ENCODE data around the gene OR2L8. TPM values are rescaled to one million over a fixed set of nuclear protein-coding genes. Genes with fewer than 3 reads are reported as not detected.

OR2L8 gene
- polyA plus RNA-seq, 3 donors: not detected

- DNase-seq: no peak
Measured at GRCh38 chr1:247966532-247967204, 18.0 kb downstream of the OR2L8 start.

GRCh38 chr1:247992986-247993385 lies 44.3 kb downstream of the OR2L8 start:
- DNase-seq: no peak

GRCh38 chr1:247998811-247999210 lies 50.2 kb downstream of the OR2L8 start:
- DNase-seq: no peak

Other genes starting within 250 kb of the OR2L8 start
- gene OR6F1, start 232.2 kb upstream of the OR2L8 start, polyA plus RNA-seq (ENCODE audit: insufficient read length in 3 of 3): not detected
- not detected for gene OR14K1, start 210.2 kb upstream of the OR2L8 start, polyA plus RNA-seq (ENCODE audit: insufficient read length in 3 of 3)
- not detected for gene OR14A2, start 200.7 kb upstream of the OR2L8 start, polyA plus RNA-seq (ENCODE audit: insufficient read length in 3 of 3)
- not detected for gene OR1C1, start 188.3 kb upstream of the OR2L8 start, polyA plus RNA-seq (ENCODE audit: insufficient read length in 3 of 3)
- gene OR14A16, start 124.7 kb upstream of the OR2L8 start, polyA plus RNA-seq (ENCODE audit: insufficient read length in 3 of 3): not detected
- not detected for gene OR11L1, start 107.0 kb upstream of the OR2L8 start, polyA plus RNA-seq (ENCODE audit: insufficient read length in 3 of 3)
- gene TRIM58, start 91.7 kb upstream of the OR2L8 start, polyA plus RNA-seq (ENCODE audit: insufficient read length in 3 of 3): 1 to 10 TPM in 2 of 3 donors, under 1 TPM in 1; 0.75 to 1.9 (median 1.1) TPM
- gene OR2W3, start 53.3 kb upstream of the OR2L8 start, polyA plus RNA-seq (ENCODE audit: insufficient read length in 3 of 3): under 1 TPM; 0.20 to 0.55 (median 0.24) TPM
- gene OR2T8, start 28.6 kb upstream of the OR2L8 start, polyA plus RNA-seq (ENCODE audit: insufficient read length in 3 of 3): not detected
- not detected for gene OR2AJ1, start 24.0 kb upstream of the OR2L8 start, polyA plus RNA-seq (ENCODE audit: insufficient read length in 3 of 3)
- not detected for gene OR2AK2, start 16.4 kb downstream of the OR2L8 start, polyA plus RNA-seq (ENCODE audit: insufficient read length in 3 of 3)
- not detected for gene OR2L5, start 64.8 kb downstream of the OR2L8 start, polyA plus RNA-seq (ENCODE audit: insufficient read length in 3 of 3)
- gene OR2L2, start 81.2 kb downstream of the OR2L8 start, polyA plus RNA-seq (ENCODE audit: insufficient read length in 3 of 3): under 1 TPM; 0.06 to 0.12 (median 0.10) TPM
- gene OR2L3, start 98.0 kb downstream of the OR2L8 start, polyA plus RNA-seq (ENCODE audit: insufficient read length in 3 of 3): not detected
- not detected for gene OR2L13, start 146.3 kb downstream of the OR2L8 start, polyA plus RNA-seq (ENCODE audit: insufficient read length in 3 of 3)
- not detected for gene OR2M5, start 196.3 kb downstream of the OR2L8 start, polyA plus RNA-seq (ENCODE audit: insufficient read length in 3 of 3)
- gene OR2M2, start 226.0 kb downstream of the OR2L8 start, polyA plus RNA-seq (ENCODE audit: insufficient read length in 3 of 3): not detected
- gene OR2M3, start 248.4 kb downstream of the OR2L8 start, polyA plus RNA-seq (ENCODE audit: insufficient read length in 3 of 3): under 1 TPM; 0.03 to 0.04 (median 0.03) TPM

All from renal pelvis (tissue), 4 donors.